Motor neuron (in vitro differentiated cells): ENCODE data around the gene CCNI2. TPM values are rescaled to one million over a fixed set of nuclear protein-coding genes. Genes with fewer than 3 reads are reported as not detected.
"Not testable (repeated sequence)": the region's sequence is repeated elsewhere in the genome, so short reads cannot be mapped to it uniquely, and the experiment has no call there.

Experiments used
- ATAC-seq, 8 experiments: fragments of 200-7000 bp; cut with Tn5 transposase; replicated peaks in 6 of 8; 2 replicates each; pipeline ENCODE4 v1.8.0; 2021; ENCODE audit warnings: mild to moderate bottlenecking in 8 of 8, moderate library complexity in 8 of 8
- H3K27ac ChIP-seq, 2 donors: fragments of 250-450 bp; sonication (Bioruptor Pico); 2 replicates each; pipeline ENCODE4 v1.9.0; 2021; ENCODE audit warnings: antibody characterized with exemption in 2 of 2, mild to moderate bottlenecking in 2 of 2, moderate library complexity in 1 of 2
- H3K4me1 ChIP-seq, 2 donors: fragments of 250-450 bp; sonication (Bioruptor Pico); replicated peaks in 1 of 2; 2 replicates each; pipeline ENCODE4 v1.6.1; 2021; ENCODE audit warnings: antibody characterized with exemption in 2 of 2, mild to moderate bottlenecking in 2 of 2, moderate library complexity in 1 of 2
- H3K4me3 ChIP-seq, 5 donors: fragments of 250-450 bp; sonication (Bioruptor Pico); 2 replicates each; pipeline ENCODE4 v1.9.0; 2021; ENCODE audit warnings: antibody characterized with exemption in 5 of 5, mild to moderate bottlenecking in 5 of 5, moderate library complexity in 4 of 5
- WGBS, 10 experiments: fragments of 450-650 bp; shearing (Covaris generic); methylation state at CpG; one replicate each; pipeline ENCODE4 v1.0.0; 2022; 5-methylcytosine and 5-hydroxymethylcytosine counted together
- in situ Hi-C, 9 experiments: fragments of 400-800 bp; cut with MboI; loops; one replicate each; pipeline ENCODE4 v1.15.0; 2021; ENCODE audit warnings: low sequenced_read_pairs in 9 of 9, low pct_unique_long_range_greater_than_20kb in 2 of 9; ENCODE audit not compliant: unreplicated experiment in 9 of 9
- total RNA-seq, 8 experiments: library from RNA; unstranded; fragments of 300-600 nt; gene quantifications; 2 replicates each; pipeline versions ENCODE4 v1.2.3 to v1.2.4, GENCODE V29; 2022

The CCNI2 gene
- total RNA-seq, 8 experiments from 2014 or later: 0.27 to 7.0 (median 3.8) TPM

GRCh38 chr5:132802044-132802684 is 54.9 kb downstream of the CCNI2 start:
- H3K4me1 ChIP-seq: no peaks in the 10 kb centered on the region
- H3K4me3 ChIP-seq: no peak overlapping the region
- in situ Hi-C loops: loop anchor here in 1 of 9 experiments (25.0 kb wide), 1 partner anchor 140 kb away; the partner anchor contains the start of genes IL13 and IL4
- 49 to 96% (median 80%) methylated on average over 1 to 4 of the region's 5 CpGs; no CpG with 5 or more reads in 1 of the 10 experiments for WGBS, 10 experiments
- H3K27ac ChIP-seq: no peak overlapping the region
- ATAC-seq: no peak

GRCh38 chr5:132802685-132803066 is 55.5 kb downstream of the CCNI2 start:
- 11 to 80% (median 70%) methylated on average over 1 to 3 of the region's 5 CpGs; no CpG with 5 or more reads in 3 of the 10 experiments for WGBS, 10 experiments
- in situ Hi-C loops: loop anchor here in 1 of 9 experiments (25.0 kb wide), 1 partner anchor 140 kb away; the partner anchor contains the start of genes IL13 and IL4

More at GRCh38 chr5:132802685-132803066, 55.5 kb downstream of the CCNI2 start:
- ATAC-seq, H3K27ac ChIP-seq, H3K4me1 ChIP-seq, H3K4me3 ChIP-seq: not testable (repeated sequence)

Other genes with a start within 250 kb of the CCNI2 start
- gene IL5, start 203.9 kb upstream of the CCNI2 start, total RNA-seq: 1 to 10 TPM in 1 of 8 experiments, under 1 TPM in 1, not detected in 6; 0.33 to 2.7 TPM
- 10 to 100 TPM in 7 of 8 experiments, 1 to 10 TPM in 1; 9.9 to 66.4 (median 16.1) TPM for gene RAD50, start 190.4 kb upstream of the CCNI2 start, total RNA-seq
- gene IL13, start 89.3 kb upstream of the CCNI2 start, total RNA-seq: 1 to 10 TPM in 1 of 8 experiments, under 1 TPM in 3, not detected in 4; 0.14 to 1.1 (median 0.37) TPM
- not detected for gene IL4, start 73.4 kb upstream of the CCNI2 start, total RNA-seq
- 10 to 100 TPM; 11.1 to 65.8 (median 41.6) TPM for gene KIF3A, start 9.9 kb upstream of the CCNI2 start, total RNA-seq
- 10 to 100 TPM; 22.9 to 59.2 (median 33.4) TPM for gene SEPTIN8, start 29.8 kb downstream of the CCNI2 start, total RNA-seq
- gene SOWAHA, start 65.9 kb downstream of the CCNI2 start, total RNA-seq: 1 to 10 TPM in 2 of 8 experiments, under 1 TPM in 4, not detected in 2; 0.14 to 2.5 (median 0.42) TPM
- 10 to 100 TPM in 1 of 8 experiments, 1 to 10 TPM in 4, under 1 TPM in 3; 0.52 to 11.6 (median 2.2) TPM for gene SHROOM1, start 83.2 kb downstream of the CCNI2 start, total RNA-seq
- gene GDF9, start 119.0 kb downstream of the CCNI2 start, total RNA-seq: 1 to 10 TPM in 4 of 8 experiments, under 1 TPM in 4; 0.49 to 3.0 (median 1.1) TPM
- 100 to 1,000 TPM; 296 to 572 (median 395) TPM for gene UQCRQ, start 119.2 kb downstream of the CCNI2 start, total RNA-seq
- 10 to 100 TPM in 1 of 8 experiments, 1 to 10 TPM in 7; 1.7 to 10.7 (median 3.6) TPM for gene LEAP2, start 126.2 kb downstream of the CCNI2 start, total RNA-seq
- 100 to 1,000 TPM in 1 of 8 experiments, 10 to 100 TPM in 7; 43.0 to 102 (median 67.3) TPM for gene AFF4, start 216.2 kb downstream of the CCNI2 start, total RNA-seq